AG08396 (cell line): Measurements from ENCODE around the gene TRIM33.
"Not testable (repeated sequence)": the region's sequence is repeated elsewhere in the genome, so short reads cannot be mapped to it uniquely, and the experiment has no call there.

Experiments
- DNase-seq: peaks from one replicate; pipeline ENCODE4 v3.0.0; 2012; ENCODE audit warnings: low spot score, mixed read lengths

The TRIM33 gene

GRCh38 chr1:114510274-114511031, 550 bp downstream of the TRIM33 start:
- peak; percentile 85 for DNase-seq

- DNase-seq = peak; percentile 12
These were observed 1.3 kb downstream of the TRIM33 start for GRCh38 chr1:114509596-114510273.

GRCh38 chr1:114508386-114508898, 2.6 kb downstream of the TRIM33 start:
- DNase-seq = no peak

GRCh38 chr1:114507513-114507912, 3.5 kb downstream of the TRIM33 start:
- DNase-seq = no peak

- no peak for DNase-seq
These were observed 5.8 kb downstream of the TRIM33 start for GRCh38 chr1:114505148-114505561.

- DNase-seq = no peak
These were observed 7.0 kb downstream of the TRIM33 start for GRCh38 chr1:114503916-114504422.

- no peak for DNase-seq
These were observed 8.9 kb downstream of the TRIM33 start for GRCh38 chr1:114502080-114502479.

- no peak for DNase-seq
These were observed 11.5 kb downstream of the TRIM33 start for GRCh38 chr1:114499478-114499877.

- no peak for DNase-seq
These were observed 14.9 kb downstream of the TRIM33 start for GRCh38 chr1:114496089-114496488.

GRCh38 chr1:114495486-114495885, 15.5 kb downstream of the TRIM33 start:
- no peak for DNase-seq

- no peak for DNase-seq
These were observed 18.0 kb downstream of the TRIM33 start for GRCh38 chr1:114492978-114493377.

- no peak for DNase-seq
These were observed 20.7 kb downstream of the TRIM33 start for GRCh38 chr1:114490274-114490693.

GRCh38 chr1:114488739-114489138, 22.3 kb downstream of the TRIM33 start:
- no peak for DNase-seq

- DNase-seq = peak; percentile 32
These were observed 25.7 kb downstream of the TRIM33 start for GRCh38 chr1:114485286-114485685.

- no peak for DNase-seq
These were observed 28.4 kb downstream of the TRIM33 start for GRCh38 chr1:114482585-114482984.

- DNase-seq = not testable (repeated sequence)
These were observed 31.4 kb downstream of the TRIM33 start for GRCh38 chr1:114479636-114480035.

- DNase-seq = no peak
These were observed 31.9 kb downstream of the TRIM33 start for GRCh38 chr1:114479134-114479533.

GRCh38 chr1:114473796-114474195, 37.2 kb downstream of the TRIM33 start:
- DNase-seq = no peak

- no peak for DNase-seq
These were observed 38.6 kb downstream of the TRIM33 start for GRCh38 chr1:114472408-114472807.

GRCh38 chr1:114470681-114471080, 40.3 kb downstream of the TRIM33 start:
- DNase-seq = no peak

- no peak for DNase-seq
These were observed 42.1 kb downstream of the TRIM33 start for GRCh38 chr1:114468710-114469468.

GRCh38 chr1:114468047-114468446, 43.0 kb downstream of the TRIM33 start:
- no peak for DNase-seq
